GM18526 (cell line): Measurements from ENCODE around the gene CIDEA.

Experiments
- POLR2A ChIP-seq: IDR thresholded peaks from 3 replicates; pipeline ENCODE4 v1.6.1; 2011; ENCODE audit not compliant: insufficient read length; ENCODE audit errors: extremely low read depth

CIDEA gene, protein sequence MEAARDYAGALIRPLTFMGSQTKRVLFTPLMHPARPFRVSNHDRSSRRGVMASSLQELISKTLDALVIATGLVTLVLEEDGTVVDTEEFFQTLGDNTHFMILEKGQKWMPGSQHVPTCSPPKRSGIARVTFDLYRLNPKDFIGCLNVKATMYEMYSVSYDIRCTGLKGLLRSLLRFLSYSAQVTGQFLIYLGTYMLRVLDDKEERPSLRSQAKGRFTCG

DNA sequence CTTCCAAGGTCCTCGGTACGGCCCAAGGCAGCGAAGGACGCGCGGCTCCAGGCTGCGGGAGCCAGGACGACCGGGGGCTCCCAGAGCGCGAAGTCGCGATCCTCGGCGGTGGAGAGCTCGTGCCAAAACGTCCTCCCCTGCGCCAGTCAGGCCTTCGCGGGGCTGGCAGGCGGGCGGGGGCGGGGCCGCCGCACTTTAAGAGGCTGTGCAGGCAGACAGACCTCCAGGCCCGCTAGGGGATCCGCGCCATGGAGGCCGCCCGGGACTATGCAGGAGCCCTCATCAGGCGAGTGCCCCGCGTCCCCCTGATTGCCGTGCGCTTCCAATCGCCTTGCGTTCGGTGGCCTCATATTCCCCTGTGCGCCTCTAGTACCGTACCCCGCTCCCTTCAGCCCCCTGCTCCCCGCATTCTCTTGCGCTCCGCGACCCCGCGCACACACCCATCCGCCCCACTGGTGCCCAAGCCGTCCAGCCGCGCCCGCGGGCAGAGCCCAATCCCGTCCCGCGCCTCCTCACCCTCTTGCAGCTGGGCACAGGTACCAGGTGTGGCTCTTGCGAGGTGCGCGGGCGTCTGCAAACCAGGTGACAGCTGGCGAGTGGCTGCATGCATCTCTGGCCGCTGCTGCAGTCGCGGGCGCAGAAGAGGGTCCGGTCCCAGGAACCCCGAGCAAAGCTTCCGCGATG lies at the start of gene CIDEA:
TSS of gene CIDEA (plus strand) at position 226 of the 684 bp plus-strand sequence. CDS start at position 249, 23 bp downstream.
- no peak for TF ChIP-seq POLR2A

DNA sequence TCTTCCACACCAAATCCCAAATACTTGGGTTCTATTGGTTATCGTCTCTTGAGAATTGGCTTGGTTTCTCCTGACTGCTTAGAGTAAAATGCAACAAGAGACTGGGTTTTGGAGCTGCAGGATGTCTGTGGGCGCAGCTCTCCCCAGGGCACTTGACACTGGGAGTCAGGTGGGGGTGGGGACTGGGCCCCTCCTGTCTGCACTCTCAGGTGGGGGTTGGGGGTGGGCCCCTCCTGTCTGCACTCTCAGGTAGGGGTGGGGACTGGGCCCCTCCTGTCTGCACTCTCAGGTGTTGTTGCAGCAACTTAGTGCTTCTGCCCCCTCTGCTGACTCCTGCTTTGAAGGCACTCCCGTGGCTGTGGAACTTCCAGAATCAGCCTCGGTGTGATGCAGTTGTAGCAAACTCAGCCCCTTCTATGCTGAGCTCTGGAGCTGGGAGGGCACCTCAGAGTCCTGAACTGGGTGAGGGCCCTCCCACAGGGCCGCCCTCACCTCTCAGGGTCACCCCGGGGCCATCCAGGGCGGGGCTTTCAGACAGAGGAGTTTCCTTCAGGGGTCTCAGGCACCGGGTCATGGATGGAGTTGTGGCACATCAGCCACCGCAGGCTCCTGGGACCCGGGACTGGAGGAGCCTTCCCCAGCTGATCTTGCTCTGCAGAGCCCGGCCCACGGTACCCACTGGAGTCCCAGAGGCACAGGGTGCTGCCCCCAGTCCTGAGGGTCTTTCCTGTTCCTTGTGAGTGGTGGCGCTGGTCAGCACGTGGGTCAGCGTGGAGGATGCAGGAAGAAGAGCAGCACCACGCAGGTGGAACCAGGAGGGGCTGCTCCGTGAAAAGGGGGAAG lies 22.9 kb upstream of the CIDEA start:
- no peak for TF ChIP-seq POLR2A

DNA sequence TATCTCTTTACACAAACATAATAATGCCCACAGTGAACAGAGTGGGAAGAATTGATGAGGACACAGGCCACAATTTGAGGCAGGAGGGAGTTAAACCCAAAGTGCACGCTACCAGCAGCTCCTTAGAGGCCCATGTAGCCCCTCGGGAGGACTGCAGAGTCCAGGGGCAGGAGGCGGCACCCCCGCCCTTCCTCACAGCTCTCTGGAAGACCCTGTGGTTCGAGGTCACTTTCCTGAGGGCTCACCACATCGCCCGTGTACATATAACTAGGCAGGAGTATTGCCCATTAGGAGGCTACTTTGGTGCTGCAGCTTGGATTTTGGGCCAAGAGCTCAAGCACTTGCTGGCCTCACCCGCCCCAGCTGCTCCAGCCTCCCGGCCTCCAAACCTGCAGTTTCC lies 22.2 kb upstream of the CIDEA start:
- TF ChIP-seq POLR2A: no peak

DNA sequence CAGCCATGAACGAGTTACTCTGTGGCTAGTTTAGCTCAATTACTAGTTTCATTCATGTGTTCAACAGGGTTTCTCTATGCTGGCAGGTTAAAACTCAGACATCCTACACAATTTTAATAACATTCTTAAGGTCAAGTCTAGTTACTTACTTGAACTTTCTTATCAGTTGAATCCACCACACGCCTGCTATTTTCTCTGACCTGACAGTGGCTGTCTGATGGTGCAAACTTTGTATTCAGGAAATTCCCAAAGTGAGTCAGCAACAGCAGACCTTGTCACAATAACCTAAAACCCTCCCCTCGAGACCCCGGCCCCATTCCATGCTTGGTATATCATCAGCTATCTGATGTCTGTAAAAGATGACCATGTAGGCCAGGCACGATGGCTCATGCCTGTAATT lies 20.8 kb upstream of the CIDEA start:
- no peak for TF ChIP-seq POLR2A

DNA sequence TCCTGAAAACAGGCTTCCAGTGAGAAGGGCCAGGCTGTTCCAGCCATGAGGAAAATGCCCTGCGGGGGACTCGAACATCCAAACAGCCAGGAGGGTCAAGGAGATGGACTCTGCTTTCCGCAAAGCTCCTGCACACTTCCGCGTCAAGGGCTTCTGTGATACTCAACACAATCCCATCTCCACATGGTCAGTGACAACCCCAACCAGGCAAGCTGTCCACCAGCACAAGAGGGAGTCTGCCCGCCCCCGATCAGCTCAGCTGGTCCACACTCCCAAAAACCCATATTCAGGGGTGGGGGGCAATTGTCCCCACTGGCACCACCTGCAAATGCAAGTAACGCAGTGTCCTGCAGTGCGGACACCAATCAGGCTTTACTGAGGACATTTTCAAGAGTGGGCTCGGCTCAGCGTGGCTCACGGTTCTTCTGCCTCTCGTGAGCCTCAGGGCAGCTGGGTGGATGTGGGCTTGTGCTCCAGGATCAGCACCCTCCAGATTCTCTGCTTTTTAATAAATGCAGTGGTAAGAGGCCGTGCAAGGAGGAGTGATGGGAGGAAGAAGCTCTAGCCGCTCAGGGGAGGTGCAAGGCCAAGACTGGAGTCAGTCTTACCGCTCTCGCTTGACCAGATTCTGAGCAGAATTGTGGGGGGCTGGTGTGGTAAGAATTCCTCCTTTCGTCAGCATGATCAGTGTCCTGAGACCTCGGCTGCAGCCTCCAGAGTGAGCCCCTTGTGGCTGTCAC lies 19.5 kb upstream of the CIDEA start:
- no peak for TF ChIP-seq POLR2A

DNA sequence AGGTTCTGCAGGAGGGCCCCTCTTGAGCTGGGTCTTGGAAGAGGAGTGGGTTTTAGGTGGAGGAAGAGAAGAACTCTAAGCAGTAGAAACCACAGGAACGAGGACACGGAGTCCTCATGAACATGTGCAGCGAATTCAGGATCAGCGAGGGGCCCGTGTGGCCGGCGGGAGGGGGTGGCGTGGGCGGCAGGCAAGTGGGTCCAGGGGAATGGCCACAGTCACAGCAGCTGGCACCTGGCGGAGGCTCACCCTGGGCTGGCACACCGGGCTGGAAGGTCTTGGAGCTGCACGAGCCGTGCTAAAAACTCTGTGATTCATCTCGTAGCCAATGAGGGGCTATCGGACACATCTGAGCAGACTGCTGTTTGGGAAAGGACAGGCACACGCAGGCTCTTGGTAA lies 18.0 kb upstream of the CIDEA start:
- TF ChIP-seq POLR2A: no peak

DNA sequence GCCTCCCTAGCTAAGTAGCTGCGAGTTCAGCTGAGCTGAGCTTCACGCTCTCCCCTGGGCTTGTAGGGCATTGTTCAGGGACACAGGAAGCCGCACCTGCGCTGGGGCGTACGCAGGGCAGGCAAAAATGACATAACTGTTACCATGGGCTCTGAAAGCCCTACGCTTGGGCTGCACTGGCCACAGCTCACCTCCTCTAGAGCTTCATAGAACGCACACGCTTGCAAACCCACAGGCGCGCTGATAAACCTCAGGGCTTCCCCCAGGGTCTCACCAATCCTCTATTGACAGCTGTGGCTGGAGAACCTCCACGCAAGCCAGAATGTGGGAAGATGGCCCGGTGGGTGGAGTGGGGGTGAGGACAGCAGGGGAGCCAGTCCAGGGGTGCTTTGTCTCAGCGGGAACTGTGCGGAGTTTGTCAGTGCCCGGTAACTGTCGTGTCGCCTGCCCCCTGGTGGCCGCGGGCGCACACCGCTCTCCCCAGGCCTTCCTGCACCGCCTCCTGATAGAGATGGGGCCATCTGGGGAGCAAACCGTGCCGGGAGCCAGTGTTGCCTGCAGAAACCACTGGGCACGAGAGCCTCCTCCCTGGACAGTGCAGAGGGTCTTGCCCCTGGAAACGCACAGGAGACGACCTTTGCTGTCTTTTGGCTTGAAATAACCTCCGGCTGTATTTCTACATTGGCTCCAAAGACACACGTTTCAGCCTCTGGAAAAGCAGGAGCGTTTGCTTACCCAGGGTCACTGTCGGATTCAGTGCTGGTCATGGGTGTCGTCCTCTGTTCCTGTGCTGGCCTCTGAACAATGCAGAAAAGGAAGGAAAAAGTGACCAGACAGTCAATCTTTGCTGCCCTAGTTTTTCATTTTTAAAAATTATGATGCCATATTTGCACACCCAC lies 17.0 kb upstream of the CIDEA start:
- no peak for TF ChIP-seq POLR2A

DNA sequence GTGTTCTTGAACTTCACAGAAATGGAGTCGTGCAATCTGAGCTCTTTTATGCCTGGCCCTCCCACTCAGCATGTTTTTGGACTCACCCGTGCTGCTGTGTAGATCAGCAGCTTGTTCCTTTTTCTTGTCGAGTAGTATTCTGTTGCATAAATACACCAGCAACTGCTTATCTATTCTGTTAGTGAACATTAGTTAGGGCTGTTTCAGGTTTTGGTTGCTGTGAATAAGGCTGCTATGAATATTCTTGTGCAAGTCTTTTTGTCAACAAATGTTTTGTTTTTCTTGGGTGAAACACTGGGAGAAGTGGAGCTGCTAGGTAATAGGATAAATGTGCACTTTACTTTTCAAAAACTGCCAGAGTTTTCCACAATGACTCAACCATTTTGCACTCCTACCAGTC lies 15.3 kb upstream of the CIDEA start:
- TF ChIP-seq POLR2A: no peak

DNA sequence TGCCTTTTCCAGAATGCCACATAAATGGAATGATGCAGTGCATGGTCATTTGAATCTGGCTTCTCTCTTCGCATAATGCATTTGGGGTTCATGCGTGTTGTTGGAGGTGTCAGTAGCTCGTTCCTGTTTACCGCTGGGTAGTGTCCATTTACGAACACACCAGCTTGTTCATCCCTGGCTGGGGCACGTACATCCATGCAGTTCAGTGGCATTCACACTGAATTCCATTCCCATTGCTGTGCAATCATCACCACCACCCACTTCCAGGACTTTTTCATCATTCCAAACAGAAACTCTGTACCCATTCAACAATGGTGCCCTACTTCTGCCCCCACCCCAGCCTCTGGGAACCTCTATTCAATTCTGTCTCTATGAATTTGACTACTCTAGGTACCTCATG lies 14.7 kb upstream of the CIDEA start:
- no peak for TF ChIP-seq POLR2A

DNA sequence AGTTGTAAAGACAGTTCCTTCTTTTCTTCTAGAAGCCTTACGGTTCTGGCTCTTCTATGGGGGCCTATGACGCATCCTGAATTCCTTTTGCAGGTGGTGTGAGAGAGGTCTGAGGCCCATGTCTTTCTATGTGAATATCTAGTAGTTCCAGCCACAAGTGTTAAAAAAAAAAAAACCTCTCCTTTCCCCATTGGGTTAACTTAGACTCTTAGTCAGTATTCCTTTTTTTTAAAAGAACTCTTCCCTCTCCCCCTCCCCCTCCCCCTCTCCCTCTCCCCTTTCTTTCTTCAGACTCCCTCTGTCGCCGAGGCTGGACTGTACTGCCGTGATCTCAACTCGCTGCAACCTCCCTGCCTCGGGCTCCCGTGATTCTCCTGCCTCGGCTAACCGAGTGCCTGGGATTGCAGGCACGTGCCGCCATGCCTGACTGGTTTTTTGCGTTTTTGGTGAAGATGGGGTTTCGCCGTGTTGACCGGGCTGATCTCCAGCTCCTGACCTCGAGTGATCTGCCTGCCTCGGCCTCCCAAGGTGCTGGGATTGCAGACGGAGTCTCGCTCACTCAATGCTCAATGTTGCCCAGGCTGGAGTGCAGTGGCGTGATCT lies 11.4 kb upstream of the CIDEA start:
- TF ChIP-seq POLR2A: no peak

DNA sequence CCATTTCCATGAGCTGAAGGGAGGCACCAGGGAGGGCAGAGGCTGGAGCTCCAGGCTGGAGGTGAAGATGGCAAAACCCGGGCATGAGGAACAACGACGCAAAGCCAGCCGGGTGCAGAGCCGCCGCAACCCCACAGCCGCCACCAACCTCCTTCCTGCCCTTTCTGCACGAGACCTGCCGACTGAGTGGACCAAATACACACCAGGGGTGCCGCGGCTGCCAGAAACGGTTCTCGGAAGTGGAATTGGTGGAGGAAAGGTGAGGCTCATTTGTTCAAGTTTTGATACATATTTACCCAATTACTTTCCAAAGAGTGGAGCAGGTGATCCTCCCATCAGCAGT lies 8.4 kb upstream of the CIDEA start:
- TF ChIP-seq POLR2A: no peak

DNA sequence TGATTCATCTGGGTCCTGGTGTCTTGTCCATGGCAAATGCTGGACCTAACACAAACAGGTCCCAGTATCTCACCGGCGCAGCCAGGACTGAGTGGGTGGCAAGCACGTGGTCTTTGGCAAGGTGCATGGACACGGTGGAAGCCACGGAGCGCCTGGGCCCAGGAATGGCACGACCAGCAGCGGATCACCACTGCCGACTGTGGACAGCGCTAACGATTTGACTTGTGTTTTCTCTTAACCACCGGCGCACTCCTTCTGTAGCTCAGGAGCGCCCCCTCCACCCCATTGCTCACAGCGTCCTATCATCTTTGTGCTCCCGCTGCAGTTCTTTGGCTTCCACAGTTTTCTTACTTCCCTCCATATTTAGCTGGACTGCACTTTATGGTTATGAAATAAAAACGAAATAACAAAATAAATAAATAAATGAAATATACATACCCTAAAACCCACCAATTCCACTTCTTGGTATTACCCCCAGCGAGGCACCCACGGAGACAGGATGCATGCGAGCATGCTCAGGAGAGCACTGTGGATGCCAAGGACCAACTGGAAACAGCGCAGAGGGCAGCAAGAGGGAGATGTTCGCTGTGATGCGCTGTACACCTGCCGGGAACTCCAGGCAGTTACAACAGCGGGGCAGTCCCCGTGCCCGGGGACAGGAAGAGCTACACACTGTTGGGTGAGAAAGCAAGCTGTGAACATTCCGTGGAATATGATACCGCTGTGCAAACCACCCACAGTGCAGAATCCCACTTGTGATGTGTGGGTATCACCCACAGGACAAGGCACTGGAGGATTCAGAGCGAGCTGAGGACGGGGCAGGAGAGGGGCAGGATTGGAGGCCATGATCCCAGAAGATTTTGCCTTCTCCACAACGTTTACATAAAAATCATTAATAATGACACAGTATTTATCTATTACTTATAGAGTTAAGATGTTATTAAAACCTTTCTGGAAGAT lies 7.0 kb upstream of the CIDEA start:
- TF ChIP-seq POLR2A: no peak

DNA sequence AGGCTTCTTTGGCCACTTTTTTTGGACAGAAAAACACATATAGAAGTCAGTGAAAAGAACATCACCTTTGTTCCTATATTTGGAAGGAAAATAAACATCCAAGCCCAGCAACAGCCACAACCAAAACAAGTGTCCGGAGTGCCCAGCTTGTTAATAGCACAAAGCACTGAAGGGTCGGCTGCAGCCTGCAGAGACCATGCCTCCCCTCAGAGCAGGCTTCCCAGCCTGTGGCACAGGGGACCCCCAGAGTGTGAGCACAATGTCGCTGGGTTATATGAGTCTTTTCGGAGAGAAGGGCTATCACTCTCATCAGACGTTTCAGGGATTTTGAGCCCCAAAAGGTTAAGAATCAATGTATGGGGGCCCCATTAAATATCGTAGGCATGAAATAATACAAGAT lies 6.2 kb upstream of the CIDEA start:
- TF ChIP-seq POLR2A: no peak
